Brain microvascular endothelial cell (primary cell): ENCODE data around the gene LCN6.

Experiments
- DNase-seq: peaks from one replicate; pipeline ENCODE4 v3.0.0-alpha.2; 2020
- H3K27ac ChIP-seq: fragments of 250-450 bp; sonication (Bioruptor Pico); 2 replicates; pipeline ENCODE4 v1.5.1; 2020; ENCODE audit warnings: mild to moderate bottlenecking, moderate library complexity
- H3K27me3 ChIP-seq: fragments of 250-450 bp; sonication (Bioruptor Pico); replicated peaks from 2 replicates; pipeline ENCODE4 v1.5.1; 2020; ENCODE audit warnings: mild to moderate bottlenecking
- H3K36me3 ChIP-seq: fragments of 250-450 bp; sonication (Bioruptor Pico); replicated peaks from 2 replicates; pipeline ENCODE4 v1.5.1; 2020; ENCODE audit warnings: mild to moderate bottlenecking
- H3K4me3 ChIP-seq: 2 replicates; pipeline ENCODE4 v1.5.1; 2011; ENCODE audit warnings: low read depth, mild to moderate bottlenecking, control low read depth, low read length, moderate library complexity
- CTCF ChIP-seq: IDR thresholded peaks from 2 replicates; pipeline ENCODE4 v1.5.1; 2011; ENCODE audit warnings: low read depth, mild to moderate bottlenecking, moderate library complexity, low read length, control low read depth, inconsistent platforms; ENCODE audit errors: missing control alignments
- in situ Hi-C: cut with HindIII; loops from 2 replicates; pipeline ENCODE4 v1.10.0; 2017; ENCODE audit warnings: low sequenced_read_pairs, low pct_ligation_motif_present

Gene LCN6

GRCh38 chr9:136782452-136782851 lies 34.1 kb upstream of the LCN6 start:
- TF ChIP-seq CTCF: no peak
- Histone ChIP-seq H3K36me3 (no peaks in the 10 kb centered on the region), H3K27me3 (peaks cover 3% of the 10 kb centered on the region), H3K27ac (no peak overlapping the region), H3K4me3 (no peak overlapping the region)
- DNase-seq: no peak
- in situ Hi-C loops: no loop called here

- Histone ChIP-seq H3K36me3 (no peaks in the 10 kb centered on the region), H3K4me3 (no peak overlapping the region), H3K27ac (no peak overlapping the region), H3K27me3 (peaks cover 3% of the 10 kb centered on the region)
- in situ Hi-C loops: no loop called here
- DNase-seq: no peak
- TF ChIP-seq CTCF: peak; percentile 38
Measured at GRCh38 chr9:136779808-136780207, 31.5 kb upstream of the LCN6 start.

- Histone ChIP-seq H3K27me3 (peaks cover 3% of the 10 kb centered on the region), H3K27ac (no peak overlapping the region), H3K4me3 (no peak overlapping the region), H3K36me3 (no peaks in the 10 kb centered on the region)
- no peak for TF ChIP-seq CTCF
- no peak for DNase-seq
- in situ Hi-C loops: no loop called here
Measured at GRCh38 chr9:136777359-136777758, 29.0 kb upstream of the LCN6 start.

- in situ Hi-C loops: no loop called here
- Histone ChIP-seq H3K27me3 (peaks cover 3% of the 10 kb centered on the region), H3K27ac (no peak overlapping the region)
Measured at GRCh38 chr9:136776947-136777346, 28.6 kb upstream of the LCN6 start.

GRCh38 chr9:136775191-136775590 lies 26.9 kb upstream of the LCN6 start:
- TF ChIP-seq CTCF: no peak
- in situ Hi-C loops: no loop called here
- no peaks in the 10 kb centered on the region for H3K27me3 ChIP-seq
- H3K4me3 ChIP-seq: no peak overlapping the region
- no peaks in the 10 kb centered on the region for H3K36me3 ChIP-seq
- no peak overlapping the region for H3K27ac ChIP-seq
- DNase-seq: no peak

More at GRCh38 chr9:136776947-136777346, 28.6 kb upstream of the LCN6 start:
- Histone ChIP-seq H3K36me3 (no peaks in the 10 kb centered on the region), H3K4me3 (no peak overlapping the region)
- TF ChIP-seq CTCF: no peak
- no peak for DNase-seq

- no peak overlapping the region for H3K27ac ChIP-seq
- no peak overlapping the region for H3K4me3 ChIP-seq
- in situ Hi-C loops: no loop called here
- no peaks in the 10 kb centered on the region for H3K36me3 ChIP-seq
- TF ChIP-seq CTCF: no peak
- no peak for DNase-seq
- no peaks in the 10 kb centered on the region for H3K27me3 ChIP-seq
Measured at GRCh38 chr9:136774416-136775045, 26.2 kb upstream of the LCN6 start.
